ENCODE measurements around the gene FOSB. TPM values are rescaled to one million over a fixed set of nuclear protein-coding genes. Genes with fewer than 3 reads are reported as not detected.

FOSB gene
- total and polyA plus RNA-seq, 9 of the 15 experiments (the other 6 are each of a cell fraction or from before 2014, with no cell fraction given), result 0.11 to 2.7 (median 0.73) TPM

DNA sequence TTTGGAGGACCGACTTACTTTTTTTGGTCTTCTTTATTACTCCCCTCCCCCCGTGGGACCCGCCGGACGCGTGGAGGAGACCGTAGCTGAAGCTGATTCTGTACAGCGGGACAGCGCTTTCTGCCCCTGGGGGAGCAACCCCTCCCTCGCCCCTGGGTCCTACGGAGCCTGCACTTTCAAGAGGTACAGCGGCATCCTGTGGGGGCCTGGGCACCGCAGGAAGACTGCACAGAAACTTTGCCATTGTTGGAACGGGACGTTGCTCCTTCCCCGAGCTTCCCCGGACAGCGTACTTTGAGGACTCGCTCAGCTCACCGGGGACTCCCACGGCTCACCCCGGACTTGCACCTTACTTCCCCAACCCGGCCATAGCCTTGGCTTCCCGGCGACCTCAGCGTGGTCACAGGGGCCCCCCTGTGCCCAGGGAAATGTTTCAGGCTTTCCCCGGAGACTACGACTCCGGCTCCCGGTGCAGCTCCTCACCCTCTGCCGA lies 409 bp downstream of the FOSB start (continued):
- TF ChIP-seq STAT5B (CRISPR knock-in tag; IDR thresholded peaks at IDR 0.05) (no peak), ZBTB7A (IDR thresholded peaks at IDR 0.05; ENCODE audit: borderline replicate concordance, control insufficient read depth, low read depth, low read length) (0 out of 2 replicates have a peak, but pooled peaks have one; percentile 12), CBFA2T2 (conservative IDR thresholded peaks at IDR 0.05) (no peak), ZNF133 (CRISPR knock-in tag; IDR thresholded peaks at IDR 0.05) (no peak), CHD1 (IDR thresholded peaks at IDR 0.05; ENCODE audit: low read length) (no peak), STAG1 (CRISPR knock-in tag; IDR thresholded peaks at IDR 0.05; ENCODE audit: borderline replicate concordance) (0 out of 2 replicates have a peak, but pooled peaks have one; percentile 7), ZKSCAN1 (IDR thresholded peaks at IDR 0.05; ENCODE audit: low read depth, low read length) (no peak), SRSF9 (IDR thresholded peaks at IDR 0.05; ENCODE audit: borderline replicate concordance, low read depth, low read length) (no peak), ARID1B (IDR thresholded peaks at IDR 0.05) (no peak)
- TF ChIP-seq, protein P1, sequence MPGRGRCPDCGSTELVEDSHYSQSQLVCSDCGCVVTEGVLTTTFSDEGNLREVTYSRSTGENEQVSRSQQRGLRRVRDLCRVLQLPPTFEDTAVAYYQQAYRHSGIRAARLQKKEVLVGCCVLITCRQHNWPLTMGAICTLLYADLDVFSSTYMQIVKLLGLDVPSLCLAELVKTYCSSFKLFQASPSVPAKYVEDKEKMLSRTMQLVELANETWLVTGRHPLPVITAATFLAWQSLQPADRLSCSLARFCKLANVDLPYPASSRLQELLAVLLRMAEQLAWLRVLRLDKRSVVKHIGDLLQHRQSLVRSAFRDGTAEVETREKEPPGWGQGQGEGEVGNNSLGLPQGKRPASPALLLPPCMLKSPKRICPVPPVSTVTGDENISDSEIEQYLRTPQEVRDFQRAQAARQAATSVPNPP (IDR thresholded peaks at IDR 0.05; ENCODE audit: borderline replicate concordance, insufficient read depth, insufficient read length), result no peak
- TF ChIP-seq, protein P2, sequence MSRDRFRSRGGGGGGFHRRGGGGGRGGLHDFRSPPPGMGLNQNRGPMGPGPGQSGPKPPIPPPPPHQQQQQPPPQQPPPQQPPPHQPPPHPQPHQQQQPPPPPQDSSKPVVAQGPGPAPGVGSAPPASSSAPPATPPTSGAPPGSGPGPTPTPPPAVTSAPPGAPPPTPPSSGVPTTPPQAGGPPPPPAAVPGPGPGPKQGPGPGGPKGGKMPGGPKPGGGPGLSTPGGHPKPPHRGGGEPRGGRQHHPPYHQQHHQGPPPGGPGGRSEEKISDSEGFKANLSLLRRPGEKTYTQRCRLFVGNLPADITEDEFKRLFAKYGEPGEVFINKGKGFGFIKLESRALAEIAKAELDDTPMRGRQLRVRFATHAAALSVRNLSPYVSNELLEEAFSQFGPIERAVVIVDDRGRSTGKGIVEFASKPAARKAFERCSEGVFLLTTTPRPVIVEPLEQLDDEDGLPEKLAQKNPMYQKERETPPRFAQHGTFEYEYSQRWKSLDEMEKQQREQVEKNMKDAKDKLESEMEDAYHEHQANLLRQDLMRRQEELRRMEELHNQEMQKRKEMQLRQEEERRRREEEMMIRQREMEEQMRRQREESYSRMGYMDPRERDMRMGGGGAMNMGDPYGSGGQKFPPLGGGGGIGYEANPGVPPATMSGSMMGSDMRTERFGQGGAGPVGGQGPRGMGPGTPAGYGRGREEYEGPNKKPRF (IDR thresholded peaks at IDR 0.05; ENCODE audit: low read depth, low read length), result no peak
- TF ChIP-seq, protein P3, sequence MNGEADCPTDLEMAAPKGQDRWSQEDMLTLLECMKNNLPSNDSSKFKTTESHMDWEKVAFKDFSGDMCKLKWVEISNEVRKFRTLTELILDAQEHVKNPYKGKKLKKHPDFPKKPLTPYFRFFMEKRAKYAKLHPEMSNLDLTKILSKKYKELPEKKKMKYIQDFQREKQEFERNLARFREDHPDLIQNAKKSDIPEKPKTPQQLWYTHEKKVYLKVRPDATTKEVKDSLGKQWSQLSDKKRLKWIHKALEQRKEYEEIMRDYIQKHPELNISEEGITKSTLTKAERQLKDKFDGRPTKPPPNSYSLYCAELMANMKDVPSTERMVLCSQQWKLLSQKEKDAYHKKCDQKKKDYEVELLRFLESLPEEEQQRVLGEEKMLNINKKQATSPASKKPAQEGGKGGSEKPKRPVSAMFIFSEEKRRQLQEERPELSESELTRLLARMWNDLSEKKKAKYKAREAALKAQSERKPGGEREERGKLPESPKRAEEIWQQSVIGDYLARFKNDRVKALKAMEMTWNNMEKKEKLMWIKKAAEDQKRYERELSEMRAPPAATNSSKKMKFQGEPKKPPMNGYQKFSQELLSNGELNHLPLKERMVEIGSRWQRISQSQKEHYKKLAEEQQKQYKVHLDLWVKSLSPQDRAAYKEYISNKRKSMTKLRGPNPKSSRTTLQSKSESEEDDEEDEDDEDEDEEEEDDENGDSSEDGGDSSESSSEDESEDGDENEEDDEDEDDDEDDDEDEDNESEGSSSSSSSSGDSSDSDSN (IDR thresholded peaks at IDR 0.05; ENCODE audit: borderline replicate concordance in 1 of 2, low read depth in 2 of 2, low read length in 2 of 2), result peak in 1 of 2 experiments; percentile 52; a peak in 1 of 4 replicates
- TF ChIP-seq, protein P4, sequence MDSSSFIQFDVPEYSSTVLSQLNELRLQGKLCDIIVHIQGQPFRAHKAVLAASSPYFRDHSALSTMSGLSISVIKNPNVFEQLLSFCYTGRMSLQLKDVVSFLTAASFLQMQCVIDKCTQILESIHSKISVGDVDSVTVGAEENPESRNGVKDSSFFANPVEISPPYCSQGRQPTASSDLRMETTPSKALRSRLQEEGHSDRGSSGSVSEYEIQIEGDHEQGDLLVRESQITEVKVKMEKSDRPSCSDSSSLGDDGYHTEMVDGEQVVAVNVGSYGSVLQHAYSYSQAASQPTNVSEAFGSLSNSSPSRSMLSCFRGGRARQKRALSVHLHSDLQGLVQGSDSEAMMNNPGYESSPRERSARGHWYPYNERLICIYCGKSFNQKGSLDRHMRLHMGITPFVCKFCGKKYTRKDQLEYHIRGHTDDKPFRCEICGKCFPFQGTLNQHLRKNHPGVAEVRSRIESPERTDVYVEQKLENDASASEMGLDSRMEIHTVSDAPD (CRISPR knock-in tag; IDR thresholded peaks at IDR 0.05), result no peak
- TF ChIP-seq, protein P5, sequence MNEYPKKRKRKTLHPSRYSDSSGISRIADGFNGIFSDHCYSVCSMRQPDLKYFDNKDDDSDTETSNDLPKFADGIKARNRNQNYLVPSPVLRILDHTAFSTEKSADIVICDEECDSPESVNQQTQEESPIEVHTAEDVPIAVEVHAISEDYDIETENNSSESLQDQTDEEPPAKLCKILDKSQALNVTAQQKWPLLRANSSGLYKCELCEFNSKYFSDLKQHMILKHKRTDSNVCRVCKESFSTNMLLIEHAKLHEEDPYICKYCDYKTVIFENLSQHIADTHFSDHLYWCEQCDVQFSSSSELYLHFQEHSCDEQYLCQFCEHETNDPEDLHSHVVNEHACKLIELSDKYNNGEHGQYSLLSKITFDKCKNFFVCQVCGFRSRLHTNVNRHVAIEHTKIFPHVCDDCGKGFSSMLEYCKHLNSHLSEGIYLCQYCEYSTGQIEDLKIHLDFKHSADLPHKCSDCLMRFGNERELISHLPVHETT (CRISPR knock-in tag; conservative IDR thresholded peaks at IDR 0.05 in 1 of 2, IDR thresholded peaks at IDR 0.05 in 1 of 2), result 0 out of 4 replicates have a peak, but pooled peaks of 1 of the 2 experiments have one; percentile 23
- TF ChIP-seq, protein P6, sequence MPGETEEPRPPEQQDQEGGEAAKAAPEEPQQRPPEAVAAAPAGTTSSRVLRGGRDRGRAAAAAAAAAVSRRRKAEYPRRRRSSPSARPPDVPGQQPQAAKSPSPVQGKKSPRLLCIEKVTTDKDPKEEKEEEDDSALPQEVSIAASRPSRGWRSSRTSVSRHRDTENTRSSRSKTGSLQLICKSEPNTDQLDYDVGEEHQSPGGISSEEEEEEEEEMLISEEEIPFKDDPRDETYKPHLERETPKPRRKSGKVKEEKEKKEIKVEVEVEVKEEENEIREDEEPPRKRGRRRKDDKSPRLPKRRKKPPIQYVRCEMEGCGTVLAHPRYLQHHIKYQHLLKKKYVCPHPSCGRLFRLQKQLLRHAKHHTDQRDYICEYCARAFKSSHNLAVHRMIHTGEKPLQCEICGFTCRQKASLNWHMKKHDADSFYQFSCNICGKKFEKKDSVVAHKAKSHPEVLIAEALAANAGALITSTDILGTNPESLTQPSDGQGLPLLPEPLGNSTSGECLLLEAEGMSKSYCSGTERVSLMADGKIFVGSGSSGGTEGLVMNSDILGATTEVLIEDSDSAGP (CRISPR knock-in tag; IDR thresholded peaks at IDR 0.05), result no peak
- TF ChIP-seq, protein P7, sequence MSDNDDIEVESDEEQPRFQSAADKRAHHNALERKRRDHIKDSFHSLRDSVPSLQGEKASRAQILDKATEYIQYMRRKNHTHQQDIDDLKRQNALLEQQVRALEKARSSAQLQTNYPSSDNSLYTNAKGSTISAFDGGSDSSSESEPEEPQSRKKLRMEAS (CRISPR knock-in tag; IDR thresholded peaks at IDR 0.05), result no peak
